Measurements from ENCODE around the gene TENM4. TPM values are rescaled to one million over a fixed set of nuclear protein-coding genes. Genes with fewer than 3 reads are reported as not detected.

The TENM4 gene
- total RNA-seq, 1 donor from 2014 or later = under 0.01 TPM

- DNase-seq (ENCODE audit: low read depth, low spot score) = no peak
These were observed 643.9 kb downstream of the TENM4 start for GRCh38 chr11:78796956-78797355.

GRCh38 chr11:78795621-78796261 is 645.1 kb downstream of the TENM4 start:
- no peak for DNase-seq (ENCODE audit: low read depth, low spot score)

- DNase-seq (ENCODE audit: low read depth, low spot score) = no peak
These were observed 648.9 kb downstream of the TENM4 start for GRCh38 chr11:78791964-78792363.

GRCh38 chr11:78791254-78791653 is 649.6 kb downstream of the TENM4 start:
- no peak for DNase-seq (ENCODE audit: low read depth, low spot score)

- DNase-seq (ENCODE audit: low read depth, low spot score) = no peak
These were observed 650.0 kb downstream of the TENM4 start for GRCh38 chr11:78790784-78791183.

- DNase-seq (ENCODE audit: low read depth, low spot score) = no peak
These were observed 651.5 kb downstream of the TENM4 start for GRCh38 chr11:78789375-78789774.

GRCh38 chr11:78788533-78788932 is 652.3 kb downstream of the TENM4 start:
- DNase-seq (ENCODE audit: low read depth, low spot score) = no peak

GRCh38 chr11:78787696-78788095 is 653.1 kb downstream of the TENM4 start:
- DNase-seq (ENCODE audit: low read depth, low spot score) = no peak

- DNase-seq (ENCODE audit: low read depth, low spot score) = no peak
These were observed 654.1 kb downstream of the TENM4 start for GRCh38 chr11:78786746-78787145.

- no peak for DNase-seq (ENCODE audit: low read depth, low spot score)
These were observed 654.7 kb downstream of the TENM4 start for GRCh38 chr11:78786086-78786485.

GRCh38 chr11:78784321-78785061 is 656.3 kb downstream of the TENM4 start:
- no peak for DNase-seq (ENCODE audit: low read depth, low spot score)

GRCh38 chr11:78783846-78784245 is 657.0 kb downstream of the TENM4 start:
- no peak for DNase-seq (ENCODE audit: low read depth, low spot score)

GRCh38 chr11:78783301-78783700 is 657.5 kb downstream of the TENM4 start:
- DNase-seq (ENCODE audit: low read depth, low spot score) = no peak

GRCh38 chr11:78782725-78783124 is 658.1 kb downstream of the TENM4 start:
- no peak for DNase-seq (ENCODE audit: low read depth, low spot score)

GRCh38 chr11:78780889-78781288 is 659.9 kb downstream of the TENM4 start:
- DNase-seq (ENCODE audit: low read depth, low spot score) = no peak

GRCh38 chr11:78773492-78773891 is 667.3 kb downstream of the TENM4 start:
- no peak for DNase-seq (ENCODE audit: low read depth, low spot score)

GRCh38 chr11:78773077-78773476 is 667.8 kb downstream of the TENM4 start:
- DNase-seq (ENCODE audit: low read depth, low spot score) = no peak

GRCh38 chr11:78772186-78772585 is 668.6 kb downstream of the TENM4 start:
- DNase-seq (ENCODE audit: low read depth, low spot score) = no peak

- no peak for DNase-seq (ENCODE audit: low read depth, low spot score)
These were observed 669.9 kb downstream of the TENM4 start for GRCh38 chr11:78770931-78771330.

- no peak for DNase-seq (ENCODE audit: low read depth, low spot score)
These were observed 671.9 kb downstream of the TENM4 start for GRCh38 chr11:78768971-78769370.

GRCh38 chr11:78768345-78768744 is 672.5 kb downstream of the TENM4 start:
- no peak for DNase-seq (ENCODE audit: low read depth, low spot score)

- no peak for DNase-seq (ENCODE audit: low read depth, low spot score)
These were observed 673.5 kb downstream of the TENM4 start for GRCh38 chr11:78767027-78767932.
